ENCODE data around the gene SATL1. TPM values are rescaled to one million over a fixed set of nuclear protein-coding genes. Genes with fewer than 3 reads are reported as not detected.

Gene SATL1
- total and polyA plus RNA-seq, 2 experiments from 2014 or later, result 0.14 to 0.68 TPM

DNA sequence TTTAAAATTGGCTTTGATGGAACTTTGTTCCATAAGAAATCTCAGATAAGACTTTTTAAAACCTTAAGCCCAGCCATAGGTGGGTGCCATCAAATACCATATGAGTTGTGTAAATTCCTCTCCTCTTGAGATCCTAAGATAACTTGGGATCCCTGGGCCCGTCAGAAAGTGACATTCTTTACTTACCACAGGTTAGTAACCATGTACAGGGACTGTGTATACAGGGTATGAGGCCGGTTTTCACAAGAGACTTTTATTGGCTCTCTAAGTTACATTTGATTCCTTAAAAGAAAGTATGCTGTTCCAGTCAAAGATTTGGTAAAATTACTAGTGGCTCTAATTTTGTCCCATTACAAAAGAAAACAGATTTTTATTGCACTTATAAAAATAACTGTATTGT is 129.8 kb downstream of the SATL1 start (continued):
- TF ChIP-seq, protein P1, sequence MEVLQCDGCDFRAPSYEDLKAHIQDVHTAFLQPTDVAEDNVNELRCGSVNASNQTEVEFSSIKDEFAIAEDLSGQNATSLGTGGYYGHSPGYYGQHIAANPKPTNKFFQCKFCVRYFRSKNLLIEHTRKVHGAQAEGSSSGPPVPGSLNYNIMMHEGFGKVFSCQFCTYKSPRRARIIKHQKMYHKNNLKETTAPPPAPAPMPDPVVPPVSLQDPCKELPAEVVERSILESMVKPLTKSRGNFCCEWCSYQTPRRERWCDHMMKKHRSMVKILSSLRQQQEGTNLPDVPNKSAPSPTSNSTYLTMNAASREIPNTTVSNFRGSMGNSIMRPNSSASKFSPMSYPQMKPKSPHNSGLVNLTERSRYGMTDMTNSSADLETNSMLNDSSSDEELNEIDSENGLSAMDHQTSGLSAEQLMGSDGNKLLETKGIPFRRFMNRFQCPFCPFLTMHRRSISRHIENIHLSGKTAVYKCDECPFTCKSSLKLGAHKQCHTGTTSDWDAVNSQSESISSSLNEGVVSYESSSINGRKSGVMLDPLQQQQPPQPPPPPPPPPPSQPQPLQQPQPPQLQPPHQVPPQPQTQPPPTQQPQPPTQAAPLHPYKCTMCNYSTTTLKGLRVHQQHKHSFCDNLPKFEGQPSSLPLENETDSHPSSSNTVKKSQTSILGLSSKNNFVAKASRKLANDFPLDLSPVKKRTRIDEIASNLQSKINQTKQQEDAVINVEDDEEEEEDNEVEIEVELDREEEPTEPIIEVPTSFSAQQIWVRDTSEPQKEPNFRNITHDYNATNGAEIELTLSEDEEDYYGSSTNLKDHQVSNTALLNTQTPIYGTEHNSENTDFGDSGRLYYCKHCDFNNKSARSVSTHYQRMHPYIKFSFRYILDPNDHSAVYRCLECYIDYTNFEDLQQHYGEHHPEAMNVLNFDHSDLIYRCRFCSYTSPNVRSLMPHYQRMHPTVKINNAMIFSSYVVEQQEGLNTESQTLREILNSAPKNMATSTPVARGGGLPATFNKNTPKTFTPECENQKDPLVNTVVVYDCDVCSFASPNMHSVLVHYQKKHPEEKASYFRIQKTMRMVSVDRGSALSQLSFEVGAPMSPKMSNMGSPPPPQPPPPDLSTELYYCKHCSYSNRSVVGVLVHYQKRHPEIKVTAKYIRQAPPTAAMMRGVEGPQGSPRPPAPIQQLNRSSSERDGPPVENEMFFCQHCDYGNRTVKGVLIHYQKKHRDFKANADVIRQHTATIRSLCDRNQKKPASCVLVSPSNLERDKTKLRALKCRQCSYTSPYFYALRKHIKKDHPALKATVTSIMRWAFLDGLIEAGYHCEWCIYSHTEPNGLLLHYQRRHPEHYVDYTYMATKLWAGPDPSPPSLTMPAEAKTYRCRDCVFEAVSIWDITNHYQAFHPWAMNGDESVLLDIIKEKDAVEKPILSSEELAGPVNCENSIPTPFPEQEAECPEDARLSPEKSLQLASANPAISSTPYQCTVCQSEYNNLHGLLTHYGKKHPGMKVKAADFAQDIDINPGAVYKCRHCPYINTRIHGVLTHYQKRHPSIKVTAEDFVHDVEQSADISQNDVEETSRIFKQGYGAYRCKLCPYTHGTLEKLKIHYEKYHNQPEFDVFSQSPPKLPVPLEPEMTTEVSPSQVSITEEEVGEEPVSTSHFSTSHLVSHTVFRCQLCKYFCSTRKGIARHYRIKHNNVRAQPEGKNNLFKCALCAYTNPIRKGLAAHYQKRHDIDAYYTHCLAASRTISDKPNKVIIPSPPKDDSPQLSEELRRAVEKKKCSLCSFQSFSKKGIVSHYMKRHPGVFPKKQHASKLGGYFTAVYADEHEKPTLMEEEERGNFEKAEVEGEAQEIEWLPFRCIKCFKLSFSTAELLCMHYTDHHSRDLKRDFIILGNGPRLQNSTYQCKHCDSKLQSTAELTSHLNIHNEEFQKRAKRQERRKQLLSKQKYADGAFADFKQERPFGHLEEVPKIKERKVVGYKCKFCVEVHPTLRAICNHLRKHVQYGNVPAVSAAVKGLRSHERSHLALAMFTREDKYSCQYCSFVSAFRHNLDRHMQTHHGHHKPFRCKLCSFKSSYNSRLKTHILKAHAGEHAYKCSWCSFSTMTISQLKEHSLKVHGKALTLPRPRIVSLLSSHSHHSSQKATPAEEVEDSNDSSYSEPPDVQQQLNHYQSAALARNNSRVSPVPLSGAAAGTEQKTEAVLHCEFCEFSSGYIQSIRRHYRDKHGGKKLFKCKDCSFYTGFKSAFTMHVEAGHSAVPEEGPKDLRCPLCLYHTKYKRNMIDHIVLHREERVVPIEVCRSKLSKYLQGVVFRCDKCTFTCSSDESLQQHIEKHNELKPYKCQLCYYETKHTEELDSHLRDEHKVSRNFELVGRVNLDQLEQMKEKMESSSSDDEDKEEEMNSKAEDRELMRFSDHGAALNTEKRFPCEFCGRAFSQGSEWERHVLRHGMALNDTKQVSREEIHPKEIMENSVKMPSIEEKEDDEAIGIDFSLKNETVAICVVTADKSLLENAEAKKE (CRISPR knock-in tag; IDR thresholded peaks at IDR 0.05), result no peak

DNA sequence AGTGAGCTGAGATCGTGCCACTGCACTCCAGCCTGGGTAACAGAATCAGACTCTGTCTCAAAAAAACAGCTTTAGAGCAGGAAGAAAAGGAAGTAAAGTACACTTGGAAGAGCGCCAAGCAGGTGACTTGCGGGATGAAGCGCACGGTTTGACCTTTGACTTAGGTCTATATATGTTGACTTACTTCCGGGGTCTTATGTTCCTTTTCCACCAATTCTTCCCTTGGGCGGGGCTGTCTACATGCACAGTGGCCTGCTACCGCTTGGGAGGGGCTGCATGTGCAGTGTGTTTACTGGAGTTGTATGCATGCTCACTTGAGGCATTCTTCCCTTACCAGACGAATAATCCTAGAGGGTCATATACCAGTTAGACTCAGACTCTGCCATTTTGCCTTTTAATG is 131.3 kb downstream of the SATL1 start:
- DNase-seq (ENCODE audit: low spot score) (no peak), ATAC-seq (no peak)
- no peak overlapping the region for H3K4me2 ChIP-seq
- Mint-ChIP-seq H3K27ac (no peak overlapping the region), H3K36me3 (ENCODE audit: low read depth) (no peaks in the 10 kb centered on the region; the same call in 2 of the 3 replicates), H3K4me3 (no peak overlapping the region), H3K9me3 (no peaks in the 10 kb centered on the region; the same call in 1 of the 3 replicates), H3K4me1 (no peaks in the 10 kb centered on the region), H3K27me3 (ENCODE audit: insufficient read depth, low read depth, poor library complexity) (peaks cover 3% of the 10 kb centered on the region)
- no peak overlapping the region for H2AFZ ChIP-seq
- no peaks in the 10 kb centered on the region for H4K20me1 ChIP-seq (replicated peaks; ENCODE audit: insufficient read depth)
- no peaks in the 10 kb centered on the region for H3K27me3 ChIP-seq (ENCODE audit: insufficient read depth)
- no peaks in the 10 kb centered on the region for H3K4me1 ChIP-seq (ENCODE audit: insufficient read depth)
- no peaks in the 10 kb centered on the region for H3K79me2 ChIP-seq (replicated peaks; ENCODE audit: insufficient read depth)
- H3K27ac ChIP-seq (ENCODE audit: low read depth), result no peak overlapping the region
- H3K36me3 ChIP-seq (ENCODE audit: insufficient read depth), result no peaks in the 10 kb centered on the region
- no peaks in the 10 kb centered on the region for H3F3A ChIP-seq (replicated peaks; ENCODE audit: low read depth)
- TF ChIP-seq STAT1 (IDR thresholded peaks at IDR 0.05; ENCODE audit: unreplicated experiment) (no peak), EZH2phosphoT487 (IDR thresholded peaks at IDR 0.05; ENCODE audit: unreplicated experiment) (no peak), NANOG (IDR thresholded peaks at IDR 0.05; ENCODE audit: borderline replicate concordance) (no peak), ZNF331 (CRISPR knock-in tag; IDR thresholded peaks at IDR 0.05; ENCODE audit: low read depth) (no peak), POLR2AphosphoS5 (IDR thresholded peaks at IDR 0.05; ENCODE audit: low read depth) (no peak), EZH2 (IDR thresholded peaks at IDR 0.05; ENCODE audit: low read depth, unreplicated experiment) (no peak), CREB1 (CRISPR knock-in tag; IDR thresholded peaks at IDR 0.05; ENCODE audit: low read depth) (no peak)
- TF ChIP-seq, protein P2, sequence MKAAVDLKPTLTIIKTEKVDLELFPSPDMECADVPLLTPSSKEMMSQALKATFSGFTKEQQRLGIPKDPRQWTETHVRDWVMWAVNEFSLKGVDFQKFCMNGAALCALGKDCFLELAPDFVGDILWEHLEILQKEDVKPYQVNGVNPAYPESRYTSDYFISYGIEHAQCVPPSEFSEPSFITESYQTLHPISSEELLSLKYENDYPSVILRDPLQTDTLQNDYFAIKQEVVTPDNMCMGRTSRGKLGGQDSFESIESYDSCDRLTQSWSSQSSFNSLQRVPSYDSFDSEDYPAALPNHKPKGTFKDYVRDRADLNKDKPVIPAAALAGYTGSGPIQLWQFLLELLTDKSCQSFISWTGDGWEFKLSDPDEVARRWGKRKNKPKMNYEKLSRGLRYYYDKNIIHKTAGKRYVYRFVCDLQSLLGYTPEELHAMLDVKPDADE (IDR thresholded peaks at IDR 0.05), result no peak
- TF ChIP-seq, protein P3, sequence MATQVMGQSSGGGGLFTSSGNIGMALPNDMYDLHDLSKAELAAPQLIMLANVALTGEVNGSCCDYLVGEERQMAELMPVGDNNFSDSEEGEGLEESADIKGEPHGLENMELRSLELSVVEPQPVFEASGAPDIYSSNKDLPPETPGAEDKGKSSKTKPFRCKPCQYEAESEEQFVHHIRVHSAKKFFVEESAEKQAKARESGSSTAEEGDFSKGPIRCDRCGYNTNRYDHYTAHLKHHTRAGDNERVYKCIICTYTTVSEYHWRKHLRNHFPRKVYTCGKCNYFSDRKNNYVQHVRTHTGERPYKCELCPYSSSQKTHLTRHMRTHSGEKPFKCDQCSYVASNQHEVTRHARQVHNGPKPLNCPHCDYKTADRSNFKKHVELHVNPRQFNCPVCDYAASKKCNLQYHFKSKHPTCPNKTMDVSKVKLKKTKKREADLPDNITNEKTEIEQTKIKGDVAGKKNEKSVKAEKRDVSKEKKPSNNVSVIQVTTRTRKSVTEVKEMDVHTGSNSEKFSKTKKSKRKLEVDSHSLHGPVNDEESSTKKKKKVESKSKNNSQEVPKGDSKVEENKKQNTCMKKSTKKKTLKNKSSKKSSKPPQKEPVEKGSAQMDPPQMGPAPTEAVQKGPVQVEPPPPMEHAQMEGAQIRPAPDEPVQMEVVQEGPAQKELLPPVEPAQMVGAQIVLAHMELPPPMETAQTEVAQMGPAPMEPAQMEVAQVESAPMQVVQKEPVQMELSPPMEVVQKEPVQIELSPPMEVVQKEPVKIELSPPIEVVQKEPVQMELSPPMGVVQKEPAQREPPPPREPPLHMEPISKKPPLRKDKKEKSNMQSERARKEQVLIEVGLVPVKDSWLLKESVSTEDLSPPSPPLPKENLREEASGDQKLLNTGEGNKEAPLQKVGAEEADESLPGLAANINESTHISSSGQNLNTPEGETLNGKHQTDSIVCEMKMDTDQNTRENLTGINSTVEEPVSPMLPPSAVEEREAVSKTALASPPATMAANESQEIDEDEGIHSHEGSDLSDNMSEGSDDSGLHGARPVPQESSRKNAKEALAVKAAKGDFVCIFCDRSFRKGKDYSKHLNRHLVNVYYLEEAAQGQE (IDR thresholded peaks at IDR 0.05; ENCODE audit: unreplicated experiment), result no peak
- TF ChIP-seq, protein P4, sequence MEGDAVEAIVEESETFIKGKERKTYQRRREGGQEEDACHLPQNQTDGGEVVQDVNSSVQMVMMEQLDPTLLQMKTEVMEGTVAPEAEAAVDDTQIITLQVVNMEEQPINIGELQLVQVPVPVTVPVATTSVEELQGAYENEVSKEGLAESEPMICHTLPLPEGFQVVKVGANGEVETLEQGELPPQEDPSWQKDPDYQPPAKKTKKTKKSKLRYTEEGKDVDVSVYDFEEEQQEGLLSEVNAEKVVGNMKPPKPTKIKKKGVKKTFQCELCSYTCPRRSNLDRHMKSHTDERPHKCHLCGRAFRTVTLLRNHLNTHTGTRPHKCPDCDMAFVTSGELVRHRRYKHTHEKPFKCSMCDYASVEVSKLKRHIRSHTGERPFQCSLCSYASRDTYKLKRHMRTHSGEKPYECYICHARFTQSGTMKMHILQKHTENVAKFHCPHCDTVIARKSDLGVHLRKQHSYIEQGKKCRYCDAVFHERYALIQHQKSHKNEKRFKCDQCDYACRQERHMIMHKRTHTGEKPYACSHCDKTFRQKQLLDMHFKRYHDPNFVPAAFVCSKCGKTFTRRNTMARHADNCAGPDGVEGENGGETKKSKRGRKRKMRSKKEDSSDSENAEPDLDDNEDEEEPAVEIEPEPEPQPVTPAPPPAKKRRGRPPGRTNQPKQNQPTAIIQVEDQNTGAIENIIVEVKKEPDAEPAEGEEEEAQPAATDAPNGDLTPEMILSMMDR (conservative IDR thresholded peaks at IDR 0.05; ENCODE audit: low read depth in 2 of 2), result no peak
- no peak overlapping the region for H3K4me3 ChIP-seq
- no peaks in the 10 kb centered on the region for H3K9me2 ChIP-seq (ENCODE audit: insufficient read depth)

Measured in GM23338 (cell line).